Sigmoid colon (tissue), 7 donors: ENCODE results near the gene RUNX2. TPM values are rescaled to one million over a fixed set of nuclear protein-coding genes. Genes with fewer than 3 reads are reported as not detected.

ENCODE experiments used
- DNase-seq: peaks from one replicate; pipeline ENCODE4 v3.0.0-alpha.2; 2019
- H3K27ac ChIP-seq, 4 donors: fragments of 200-600 bp; sonication (generic); one replicate each; pipeline ENCODE4 v1.5.1; 2016 to 2019; ENCODE audit warnings: mild to moderate bottlenecking in 1 of 4
- H3K27me3 ChIP-seq, 3 donors: fragments of 200-600 bp; sonication (generic); one replicate each; pipeline ENCODE4 v1.5.1; 2019; ENCODE audit warnings: mild to moderate bottlenecking in 1 of 3
- H3K36me3 ChIP-seq, 4 donors: fragments of 200-600 bp; sonication (generic); one replicate each; pipeline ENCODE4 v1.5.1; 2016 to 2019
- H3K4me1 ChIP-seq, 4 donors: fragments of 200-600 bp; sonication (generic); one replicate each; pipeline ENCODE4 v1.5.1; 2017 to 2019
- H3K4me3 ChIP-seq, 4 donors: fragments of 200-600 bp; sonication (generic); one replicate each; pipeline ENCODE4 v1.5.1; 2017 to 2019; ENCODE audit warnings: mild to moderate bottlenecking in 2 of 4, moderate library complexity in 1 of 4
- H3K9me3 ChIP-seq, 4 donors: fragments of 200-600 bp in 3 of 4; sonication (generic) in 3 of 4; one replicate each; pipeline versions ENCODE4 v1.5.1 to v1.6.1; 2013 to 2019
- EP300 ChIP-seq, 4 donors: sonication (generic); formaldehyde crosslinking; IDR thresholded peaks; one replicate each; pipeline ENCODE4 v1.6.1; 2017; ENCODE audit warnings: antibody characterized with exemption in 4 of 4
- POLR2A ChIP-seq, 2 donors: fragments of 450-650 bp; IDR thresholded peaks; one replicate each; pipeline ENCODE4 v1.6.1; 2016; ENCODE audit warnings: antibody characterized with exemption in 2 of 2, mild to moderate bottlenecking in 2 of 2, moderate library complexity in 2 of 2
- POLR2AphosphoS5 ChIP-seq, 4 donors: sonication (generic); formaldehyde crosslinking; IDR thresholded peaks; one replicate each; pipeline ENCODE4 v1.6.1; 2017; ENCODE audit warnings: antibody characterized with exemption in 4 of 4
- WGBS, 2 donors: extraction: QIAGEN DNeasy Blood & Tissue Kit; methylation state at CpG; one replicate each; pipeline ENCODE4 v1.1.7; 2013; 5-methylcytosine and 5-hydroxymethylcytosine counted together
- intact Hi-C: fragments of 100-400 bp; cut with DNase I; formaldehyde crosslinking; loops from one replicate; pipeline ENCODE4 v1.15.1; 2023
- polyA plus RNA-seq, 3 donors: library from polyadenylated mRNA; stranded (reverse); fragments of 200-250 nt; gene quantifications; one replicate each; pipeline ENCODE4 v1.2.3, GENCODE V29; 2013
- total RNA-seq, 4 donors: library from RNA; depleted of rRNA; stranded (reverse); fragments of >200 nt; gene quantifications; one replicate each; pipeline ENCODE4 v1.1.0, GENCODE V29; 2016
- TF ChIP-seq, protein P1 (sequence below), 4 experiments: fragments of 450-650 bp in 3 of 4; fragments of 200-600 bp in 1 of 4; IDR thresholded peaks; one replicate each; pipeline ENCODE4 v1.5.1; 2016 to 2019; ENCODE audit warnings: antibody characterized with exemption in 4 of 4, mild to moderate bottlenecking in 3 of 4, moderate library complexity in 2 of 4
- donor health status: healthy with polysubstance abuse.
- donor health status: Bipolar disorder and iron deficiency.
- donor health status: healthy.

RUNX2 gene
- total and polyA plus RNA-seq, 7 donors = 0.92 to 4.7 (median 2.9) TPM

DNA sequence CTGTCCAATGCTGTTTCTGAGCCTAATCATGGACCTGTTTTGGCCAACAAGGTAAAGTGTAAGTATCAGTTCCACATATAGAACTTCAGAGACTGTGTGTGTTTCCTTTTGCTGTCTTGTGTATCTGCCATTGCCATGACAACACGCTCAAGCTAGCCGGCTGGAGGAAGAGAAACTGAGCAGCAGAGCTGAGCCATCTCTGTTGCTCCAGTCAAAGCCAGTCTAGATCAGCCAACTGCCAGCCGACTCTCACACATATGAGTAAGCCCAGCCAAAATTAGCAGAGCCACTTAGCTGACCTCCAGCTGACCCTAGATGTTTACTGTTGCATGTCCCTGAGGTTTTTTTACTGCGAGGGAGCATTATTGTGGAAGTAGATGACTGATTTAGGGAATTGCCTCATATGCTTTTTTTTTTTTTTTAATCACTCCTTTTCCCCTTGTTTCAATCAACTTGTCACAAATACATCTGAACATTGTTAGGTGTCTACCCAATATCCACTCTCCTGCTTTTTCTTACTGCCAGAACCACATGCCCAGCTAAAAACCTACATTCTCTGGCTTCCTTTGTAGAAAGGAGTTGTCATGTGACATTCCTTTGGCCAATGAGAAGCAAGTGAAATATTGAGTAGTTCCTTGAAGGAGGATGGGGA is 353.9 kb downstream of the RUNX2 start:
- Histone ChIP-seq H3K4me3 (no peak overlapping the region), H3K9me3 (peaks cover 0 to 3% (median 1%) of the 10 kb centered on the region in 4 donors), H3K36me3 (no peaks in the 10 kb centered on the region), H3K27ac (no peak overlapping the region), H3K27me3 (no peaks in the 10 kb centered on the region), H3K4me1 (peaks cover 0 to 12% (median 10%) of the 10 kb centered on the region in 4 donors)
- TF ChIP-seq, protein P1, sequence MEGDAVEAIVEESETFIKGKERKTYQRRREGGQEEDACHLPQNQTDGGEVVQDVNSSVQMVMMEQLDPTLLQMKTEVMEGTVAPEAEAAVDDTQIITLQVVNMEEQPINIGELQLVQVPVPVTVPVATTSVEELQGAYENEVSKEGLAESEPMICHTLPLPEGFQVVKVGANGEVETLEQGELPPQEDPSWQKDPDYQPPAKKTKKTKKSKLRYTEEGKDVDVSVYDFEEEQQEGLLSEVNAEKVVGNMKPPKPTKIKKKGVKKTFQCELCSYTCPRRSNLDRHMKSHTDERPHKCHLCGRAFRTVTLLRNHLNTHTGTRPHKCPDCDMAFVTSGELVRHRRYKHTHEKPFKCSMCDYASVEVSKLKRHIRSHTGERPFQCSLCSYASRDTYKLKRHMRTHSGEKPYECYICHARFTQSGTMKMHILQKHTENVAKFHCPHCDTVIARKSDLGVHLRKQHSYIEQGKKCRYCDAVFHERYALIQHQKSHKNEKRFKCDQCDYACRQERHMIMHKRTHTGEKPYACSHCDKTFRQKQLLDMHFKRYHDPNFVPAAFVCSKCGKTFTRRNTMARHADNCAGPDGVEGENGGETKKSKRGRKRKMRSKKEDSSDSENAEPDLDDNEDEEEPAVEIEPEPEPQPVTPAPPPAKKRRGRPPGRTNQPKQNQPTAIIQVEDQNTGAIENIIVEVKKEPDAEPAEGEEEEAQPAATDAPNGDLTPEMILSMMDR (IDR thresholded peaks at IDR 0.05) = no peak
- no peak for TF ChIP-seq EP300 (IDR thresholded peaks at IDR 0.05)
- no peak for TF ChIP-seq POLR2A (IDR thresholded peaks at IDR 0.05)
- no peak for TF ChIP-seq POLR2AphosphoS5 (IDR thresholded peaks at IDR 0.05)
- no peak for DNase-seq
- intact Hi-C loops = no loop called here
- 49 to 76% methylated on average over 4 of the region's 4 CpGs for WGBS, 2 donors

DNA sequence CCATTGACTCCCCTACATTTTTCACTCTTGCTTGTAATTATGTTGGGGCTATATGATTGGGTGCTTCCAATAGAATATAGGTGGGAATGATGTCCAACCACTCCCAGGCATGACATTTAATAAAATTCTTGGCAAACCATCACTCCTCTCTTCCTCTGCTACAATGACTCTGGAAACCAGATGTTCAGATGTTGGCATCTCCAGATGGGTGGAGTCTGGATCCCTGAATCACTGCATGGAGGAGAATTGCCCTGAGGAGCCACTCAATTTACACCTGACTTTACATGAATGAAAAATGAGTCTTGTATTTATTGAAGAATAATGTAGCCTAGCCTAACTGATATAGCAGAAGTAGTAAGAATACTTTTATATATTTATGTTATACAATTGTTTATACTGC is 356.3 kb downstream of the RUNX2 start:
- Histone ChIP-seq H3K27me3 (no peaks in the 10 kb centered on the region), H3K4me3 (no peak overlapping the region), H3K36me3 (no peaks in the 10 kb centered on the region), H3K27ac (no peak overlapping the region), H3K9me3 (peaks cover 0 to 3% (median 1%) of the 10 kb centered on the region in 4 donors), H3K4me1 (no peaks in the 10 kb centered on the region)
- intact Hi-C loops = no loop called here
- no peak for DNase-seq
- TF ChIP-seq POLR2A (IDR thresholded peaks at IDR 0.05) = no peak
- TF ChIP-seq EP300 (IDR thresholded peaks at IDR 0.05) = no peak
- TF ChIP-seq POLR2AphosphoS5 (IDR thresholded peaks at IDR 0.05) = no peak
- TF ChIP-seq, protein P1 (IDR thresholded peaks at IDR 0.05) = no peak

GRCh38 chr6:45685076-45685475 is 356.9 kb downstream of the RUNX2 start:
- H3K4me1 ChIP-seq = no peaks in the 10 kb centered on the region
- H3K27me3 ChIP-seq = no peaks in the 10 kb centered on the region
- H3K4me3 ChIP-seq = no peak overlapping the region
- H3K36me3 ChIP-seq = no peaks in the 10 kb centered on the region
- no peak for TF ChIP-seq EP300 (IDR thresholded peaks at IDR 0.05)
- TF ChIP-seq POLR2A (IDR thresholded peaks at IDR 0.05) = no peak
- TF ChIP-seq, protein P1 (IDR thresholded peaks at IDR 0.05) = no peak
- TF ChIP-seq POLR2AphosphoS5 (IDR thresholded peaks at IDR 0.05) = no peak
- no peak overlapping the region for H3K27ac ChIP-seq
- H3K9me3 ChIP-seq = peaks cover 0 to 3% (median 1%) of the 10 kb centered on the region in 4 donors
- intact Hi-C loops = no loop called here
- no peak for DNase-seq

GRCh38 chr6:45686841-45687569 is 358.9 kb downstream of the RUNX2 start:
- Histone ChIP-seq H3K9me3 (no peaks in the 10 kb centered on the region), H3K4me3 (no peak overlapping the region), H3K27ac (no peak overlapping the region), H3K36me3 (no peaks in the 10 kb centered on the region), H3K4me1 (no peaks in the 10 kb centered on the region), H3K27me3 (no peaks in the 10 kb centered on the region)
- DNase-seq = no peak
- no peak for TF ChIP-seq POLR2AphosphoS5 (IDR thresholded peaks at IDR 0.05)
- TF ChIP-seq, protein P1 (IDR thresholded peaks at IDR 0.05) = no peak
- no peak for TF ChIP-seq EP300 (IDR thresholded peaks at IDR 0.05)
- no peak for TF ChIP-seq POLR2A (IDR thresholded peaks at IDR 0.05)
- intact Hi-C loops = no loop called here
- WGBS, 2 donors = 90 to 91% methylated on average over 8 of the region's 8 CpGs
